Ovary (tissue), 9 donors: Measurements from ENCODE around the gene LEAP2. TPM values are rescaled to one million over a fixed set of nuclear protein-coding genes. Genes with fewer than 3 reads are reported as not detected.

ENCODE experiments used
- DNase-seq, 5 donors: peaks; one replicate each; pipeline ENCODE4 v3.0.0-alpha.2; 2019 to 2020
- H3K27ac ChIP-seq, 2 donors: fragments of 200-600 bp; one replicate each; pipeline versions ENCODE4 v1.5.1 to v1.8.0; 2019 to 2022
- H3K27me3 ChIP-seq: fragments of 200-600 bp; one replicate; pipeline ENCODE4 v1.8.0; 2022
- H3K36me3 ChIP-seq: fragments of 200-600 bp; sonication (generic); one replicate; pipeline ENCODE4 v1.5.1; 2019
- H3K4me1 ChIP-seq: one replicate; pipeline ENCODE4 v1.8.1; 2013; ENCODE audit warnings: mild to moderate bottlenecking, moderate library complexity; ENCODE audit not compliant: insufficient read depth
- H3K4me3 ChIP-seq: fragments of 200-600 bp; sonication (generic); one replicate; pipeline ENCODE4 v1.5.1; 2017
- H3K9me3 ChIP-seq, 2 donors: fragments of 200-600 bp in 1 of 2; sonication (generic) in 1 of 2; one replicate each; pipeline versions ENCODE4 v1.5.1 to v1.8.1; 2013 to 2019; ENCODE audit warnings: mild to moderate bottlenecking in 1 of 2, moderate library complexity in 1 of 2
- EP300 ChIP-seq: sonication (generic); formaldehyde crosslinking; IDR thresholded peaks from one replicate; pipeline ENCODE4 v1.6.1; 2017; ENCODE audit warnings: antibody characterized with exemption
- POLR2A ChIP-seq: fragments of 450-650 bp; IDR thresholded peaks from one replicate; pipeline ENCODE4 v1.6.1; 2017; ENCODE audit warnings: antibody characterized with exemption, mild to moderate bottlenecking, moderate library complexity
- WGBS, 3 donors: extraction: QIAGEN DNeasy Blood & Tissue Kit in 1 of 3; methylation state at CpG; one replicate each; pipeline versions ENCODE4 v1.1.5 to v1.1.7; 2013 to 2017; 5-methylcytosine and 5-hydroxymethylcytosine counted together
- intact Hi-C, 4 donors: fragments of 100-400 bp; cut with DNase I; formaldehyde crosslinking; loops; one replicate each; pipeline versions ENCODE4 v1.11.0 to v1.15.1; 2022 to 2023
- polyA plus RNA-seq, 2 donors: library from polyadenylated mRNA; stranded (reverse); fragments of 200-250 nt in 1 of 2; fragments of 350-450 nt in 1 of 2; fragmentation: Illumina TruSeq in 1 of 2; extraction: RNeasy Lipid Tissue Mini Kit (QIAGEN cat#74804) in 1 of 2; gene quantifications; one replicate each; pipeline ENCODE4 v1.2.3, GENCODE V29; 2013 to 2014
- total RNA-seq, 7 donors: library from RNA; depleted of rRNA in 2 of 7; stranded (reverse); fragments of >200 nt in 2 of 7; fragmentation: NEBNext Ultra II Directional in 3 of 7; extraction: Animal tissue kit (Norgen Biotek cat#: 25700) in 3 of 7; gene quantifications; one replicate each; pipeline versions ENCODE4 v1.1.0 to v1.2.4, GENCODE V29; 2016 to 2023
- TF ChIP-seq, protein P1 (sequence below), 3 donors: fragments of 450-650 bp in 2 of 3; fragments of 200-600 bp in 1 of 3; IDR thresholded peaks; one replicate each; pipeline versions ENCODE4 v1.5.1 to v1.8.0; 2016 to 2022; ENCODE audit warnings: antibody characterized with exemption in 3 of 3, mild to moderate bottlenecking in 1 of 3
- donor health status: DM: no; HTN: no; CAD: no; lungs with moderate emphysema.
- donor health status: DM: no; HTN: no; CAD: no.
- donor health status: Bipolar disorder and iron deficiency.
- donor health status: DM: yes; HTN: yes; CAD: no.
- donor health status: DM: no; HTN: no; CAD: no.
- donor health status: DM: yes; HTN: yes; CAD: no.

LEAP2 gene
- total and polyA plus RNA-seq, 9 donors: 0.64 to 2.2 (median 1.3) TPM

GRCh38 chr5:132840313-132840712, 33.2 kb upstream of the LEAP2 start:
- 64 to 76% (median 69%) methylated on average over 3 of the region's 3 CpGs for WGBS, 3 donors
- intact Hi-C loops: loop anchor here in 1 of 4 donors (5.0 kb wide), 1 partner anchor 1033 kb away; no protein-coding TSS in a partner anchor
- no peak for DNase-seq
- Histone ChIP-seq H3K9me3 (no peaks in the 10 kb centered on the region), H3K27ac (no peak overlapping the region), H3K27me3 (no peaks in the 10 kb centered on the region), H3K4me1 (no peaks in the 10 kb centered on the region), H3K4me3 (no peak overlapping the region), H3K36me3 (no peaks in the 10 kb centered on the region)
- TF ChIP-seq POLR2A: no peak
- TF ChIP-seq, protein P1, sequence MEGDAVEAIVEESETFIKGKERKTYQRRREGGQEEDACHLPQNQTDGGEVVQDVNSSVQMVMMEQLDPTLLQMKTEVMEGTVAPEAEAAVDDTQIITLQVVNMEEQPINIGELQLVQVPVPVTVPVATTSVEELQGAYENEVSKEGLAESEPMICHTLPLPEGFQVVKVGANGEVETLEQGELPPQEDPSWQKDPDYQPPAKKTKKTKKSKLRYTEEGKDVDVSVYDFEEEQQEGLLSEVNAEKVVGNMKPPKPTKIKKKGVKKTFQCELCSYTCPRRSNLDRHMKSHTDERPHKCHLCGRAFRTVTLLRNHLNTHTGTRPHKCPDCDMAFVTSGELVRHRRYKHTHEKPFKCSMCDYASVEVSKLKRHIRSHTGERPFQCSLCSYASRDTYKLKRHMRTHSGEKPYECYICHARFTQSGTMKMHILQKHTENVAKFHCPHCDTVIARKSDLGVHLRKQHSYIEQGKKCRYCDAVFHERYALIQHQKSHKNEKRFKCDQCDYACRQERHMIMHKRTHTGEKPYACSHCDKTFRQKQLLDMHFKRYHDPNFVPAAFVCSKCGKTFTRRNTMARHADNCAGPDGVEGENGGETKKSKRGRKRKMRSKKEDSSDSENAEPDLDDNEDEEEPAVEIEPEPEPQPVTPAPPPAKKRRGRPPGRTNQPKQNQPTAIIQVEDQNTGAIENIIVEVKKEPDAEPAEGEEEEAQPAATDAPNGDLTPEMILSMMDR (IDR thresholded peaks at IDR 0.05): no peak
- no peak for TF ChIP-seq EP300

DNA sequence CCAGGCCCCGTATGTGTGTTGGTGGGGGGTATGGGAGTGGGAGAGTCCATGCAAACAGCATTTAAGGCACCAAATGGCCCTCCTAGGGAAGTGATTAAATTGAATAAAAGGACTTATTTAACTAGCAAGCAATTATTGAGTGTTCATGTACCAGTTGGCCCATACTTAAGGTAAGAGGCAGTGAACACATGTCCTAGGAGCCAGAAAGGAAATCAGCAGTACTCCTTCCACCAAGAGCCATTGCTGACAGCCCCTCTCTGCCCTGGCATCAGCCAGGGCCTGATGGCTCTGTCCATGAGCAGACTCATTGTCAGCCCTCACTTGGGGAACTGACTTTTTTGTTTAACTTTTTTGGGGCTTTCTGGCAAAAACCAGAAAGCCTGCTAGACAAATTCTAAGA, 32.6 kb upstream of the LEAP2 start:
- Histone ChIP-seq H3K27ac (no peak overlapping the region), H3K36me3 (no peaks in the 10 kb centered on the region), H3K4me3 (no peak overlapping the region), H3K4me1 (no peaks in the 10 kb centered on the region), H3K9me3 (no peaks in the 10 kb centered on the region), H3K27me3 (no peaks in the 10 kb centered on the region)
- TF ChIP-seq, protein P1 (IDR thresholded peaks at IDR 0.05): no peak
- no peak for TF ChIP-seq POLR2A
- no peak for TF ChIP-seq EP300
- WGBS, 3 donors: 20 to 38% (median 23%) methylated on average over 1 of the region's 1 CpG
- no peak for DNase-seq
- intact Hi-C loops: loop anchor here in 1 of 4 donors (5.0 kb wide), 1 partner anchor 1034 kb away; no protein-coding TSS in a partner anchor

DNA sequence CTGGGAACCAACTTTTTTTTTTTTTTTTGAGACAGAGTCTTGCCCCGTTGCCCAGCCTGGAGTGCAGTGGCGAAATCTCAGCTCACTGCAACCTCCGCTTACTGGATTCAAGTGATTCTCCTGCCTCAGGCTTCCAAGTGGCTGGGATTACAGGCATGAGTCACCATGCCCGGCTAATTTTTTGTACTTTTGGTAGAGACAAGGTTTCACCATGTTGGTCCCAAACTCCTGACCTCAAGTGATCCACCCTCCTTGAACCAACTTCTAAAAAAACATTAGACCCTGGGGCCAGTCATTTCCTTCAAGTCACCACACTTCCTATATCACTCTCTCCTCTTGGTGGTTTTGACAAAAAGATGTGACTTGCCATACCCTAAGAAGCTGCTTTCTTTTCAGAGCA, 32.2 kb upstream of the LEAP2 start:
- no peak for DNase-seq
- intact Hi-C loops: loop anchor here in 1 of 4 donors (5.0 kb wide), 1 partner anchor 1034 kb away; no protein-coding TSS in a partner anchor
- Histone ChIP-seq H3K36me3 (no peaks in the 10 kb centered on the region), H3K27ac (no peak overlapping the region), H3K9me3 (no peaks in the 10 kb centered on the region), H3K4me3 (no peak overlapping the region), H3K4me1 (no peaks in the 10 kb centered on the region), H3K27me3 (no peaks in the 10 kb centered on the region)
- TF ChIP-seq EP300 (no peak), POLR2A (no peak)
- TF ChIP-seq, protein P1 (IDR thresholded peaks at IDR 0.05): no peak
- WGBS, 3 donors: 83 to 93% (median 92%) methylated on average over 4 of the region's 4 CpGs

- intact Hi-C loops: no loop called here
- Histone ChIP-seq H3K9me3 (no peaks in the 10 kb centered on the region), H3K4me1 (no peaks in the 10 kb centered on the region), H3K27ac (no peak overlapping the region), H3K36me3 (no peaks in the 10 kb centered on the region), H3K27me3 (no peaks in the 10 kb centered on the region), H3K4me3 (no peak overlapping the region)
- WGBS, 3 donors: 89 to 95% (median 94%) methylated on average over 8 of the region's 8 CpGs
- DNase-seq: no peak
- TF ChIP-seq EP300 (no peak), POLR2A (no peak)
- TF ChIP-seq, protein P1 (IDR thresholded peaks at IDR 0.05): no peak
These were observed 25.2 kb upstream of the LEAP2 start for GRCh38 chr5:132848270-132848669.
